ENCODE data around the gene UAP1L1.

DNA sequence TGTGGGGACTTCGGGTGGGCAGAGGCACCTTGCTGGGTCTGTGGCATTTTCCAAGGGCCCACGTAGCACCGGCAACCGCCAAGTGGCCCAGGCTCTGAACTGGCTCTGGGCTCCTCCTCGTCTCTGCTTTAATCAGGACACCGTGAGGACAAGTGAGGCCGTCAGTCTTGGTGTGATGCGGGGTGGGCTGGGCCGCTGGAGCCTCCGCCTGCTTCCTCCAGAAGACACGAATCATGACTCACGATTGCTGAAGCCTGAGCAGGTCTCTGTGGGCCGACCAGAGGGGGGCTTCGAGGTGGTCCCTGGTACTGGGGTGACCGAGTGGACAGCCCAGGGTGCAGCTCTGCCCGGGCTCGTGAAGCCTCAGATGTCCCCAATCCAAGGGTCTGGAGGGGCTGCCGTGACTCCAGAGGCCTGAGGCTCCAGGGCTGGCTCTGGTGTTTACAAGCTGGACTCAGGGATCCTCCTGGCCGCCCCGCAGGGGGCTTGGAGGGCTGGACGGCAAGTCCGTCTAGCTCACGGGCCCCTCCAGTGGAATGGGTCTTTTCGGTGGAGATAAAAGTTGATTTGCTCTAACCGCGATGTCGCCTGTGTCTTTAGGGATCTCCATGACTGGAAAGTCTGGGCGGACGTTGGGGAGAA, 31.4 kb downstream of the UAP1L1 start:
- TF ChIP-seq, protein P1, sequence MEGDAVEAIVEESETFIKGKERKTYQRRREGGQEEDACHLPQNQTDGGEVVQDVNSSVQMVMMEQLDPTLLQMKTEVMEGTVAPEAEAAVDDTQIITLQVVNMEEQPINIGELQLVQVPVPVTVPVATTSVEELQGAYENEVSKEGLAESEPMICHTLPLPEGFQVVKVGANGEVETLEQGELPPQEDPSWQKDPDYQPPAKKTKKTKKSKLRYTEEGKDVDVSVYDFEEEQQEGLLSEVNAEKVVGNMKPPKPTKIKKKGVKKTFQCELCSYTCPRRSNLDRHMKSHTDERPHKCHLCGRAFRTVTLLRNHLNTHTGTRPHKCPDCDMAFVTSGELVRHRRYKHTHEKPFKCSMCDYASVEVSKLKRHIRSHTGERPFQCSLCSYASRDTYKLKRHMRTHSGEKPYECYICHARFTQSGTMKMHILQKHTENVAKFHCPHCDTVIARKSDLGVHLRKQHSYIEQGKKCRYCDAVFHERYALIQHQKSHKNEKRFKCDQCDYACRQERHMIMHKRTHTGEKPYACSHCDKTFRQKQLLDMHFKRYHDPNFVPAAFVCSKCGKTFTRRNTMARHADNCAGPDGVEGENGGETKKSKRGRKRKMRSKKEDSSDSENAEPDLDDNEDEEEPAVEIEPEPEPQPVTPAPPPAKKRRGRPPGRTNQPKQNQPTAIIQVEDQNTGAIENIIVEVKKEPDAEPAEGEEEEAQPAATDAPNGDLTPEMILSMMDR (IDR thresholded peaks at IDR 0.05) = no peak
- no peak for TF ChIP-seq ZFX (IDR thresholded peaks at IDR 0.05; ENCODE audit: borderline replicate concordance)
